ENCODE data around the gene MAB21L2. TPM values are rescaled to one million over a fixed set of nuclear protein-coding genes. Genes with fewer than 3 reads are reported as not detected.

MAB21L2 gene
- total and polyA plus RNA-seq, 10 donors = not detected

DNA sequence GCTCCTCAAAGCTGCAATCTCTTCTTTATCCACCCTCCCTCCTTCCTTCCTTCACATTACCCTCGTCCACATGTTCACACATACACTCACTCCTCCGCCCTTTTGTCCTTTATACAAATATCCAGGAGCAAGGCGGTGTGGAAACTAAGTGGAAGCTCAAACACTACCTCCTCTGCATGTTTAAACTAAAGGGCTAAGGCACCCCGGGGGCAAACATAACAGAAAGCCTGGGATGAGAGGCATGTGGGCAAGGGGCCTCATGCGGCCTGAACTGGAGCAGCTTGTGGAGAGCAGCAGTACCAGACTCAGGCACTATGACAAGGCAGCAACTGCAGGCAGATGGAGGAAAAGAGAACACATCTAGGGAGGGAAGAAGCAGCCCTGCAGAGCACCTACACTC lies 9.5 kb downstream of the MAB21L2 start:
- intact Hi-C loops (cut with DNase I; ENCODE audit: low total_unique reads) = no loop called here
- Histone ChIP-seq H3K27ac (no peak overlapping the region), H3K9me3 (no peaks in the 10 kb centered on the region), H3K4me1 (no peaks in the 10 kb centered on the region), H3K4me3 (no peak overlapping the region), H3K36me3 (peaks cover 0 to 50% (median 16%) of the 10 kb centered on the region in 6 donors), H3K27me3 (replicated peaks in 1 of 7) (no peaks in the 10 kb centered on the region)
- no peak for DNase-seq
- WGBS, 5 donors = 84 to 90% (median 87%) methylated on average over 5 of the region's 5 CpGs
- TF ChIP-seq POLR2A (IDR thresholded peaks at IDR 0.05) = no peak
- TF ChIP-seq POLR2AphosphoS5 (IDR thresholded peaks at IDR 0.05) = no peak
- TF ChIP-seq, protein P1, sequence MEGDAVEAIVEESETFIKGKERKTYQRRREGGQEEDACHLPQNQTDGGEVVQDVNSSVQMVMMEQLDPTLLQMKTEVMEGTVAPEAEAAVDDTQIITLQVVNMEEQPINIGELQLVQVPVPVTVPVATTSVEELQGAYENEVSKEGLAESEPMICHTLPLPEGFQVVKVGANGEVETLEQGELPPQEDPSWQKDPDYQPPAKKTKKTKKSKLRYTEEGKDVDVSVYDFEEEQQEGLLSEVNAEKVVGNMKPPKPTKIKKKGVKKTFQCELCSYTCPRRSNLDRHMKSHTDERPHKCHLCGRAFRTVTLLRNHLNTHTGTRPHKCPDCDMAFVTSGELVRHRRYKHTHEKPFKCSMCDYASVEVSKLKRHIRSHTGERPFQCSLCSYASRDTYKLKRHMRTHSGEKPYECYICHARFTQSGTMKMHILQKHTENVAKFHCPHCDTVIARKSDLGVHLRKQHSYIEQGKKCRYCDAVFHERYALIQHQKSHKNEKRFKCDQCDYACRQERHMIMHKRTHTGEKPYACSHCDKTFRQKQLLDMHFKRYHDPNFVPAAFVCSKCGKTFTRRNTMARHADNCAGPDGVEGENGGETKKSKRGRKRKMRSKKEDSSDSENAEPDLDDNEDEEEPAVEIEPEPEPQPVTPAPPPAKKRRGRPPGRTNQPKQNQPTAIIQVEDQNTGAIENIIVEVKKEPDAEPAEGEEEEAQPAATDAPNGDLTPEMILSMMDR (IDR thresholded peaks at IDR 0.05 in 8 of 11, conservative IDR thresholded peaks at IDR 0.05 in 3 of 11) = no peak

- Histone ChIP-seq H3K4me3 (no peak overlapping the region), H3K9me3 (no peaks in the 10 kb centered on the region), H3K27ac (no peak overlapping the region), H3K27me3 (replicated peaks in 1 of 7) (no peaks in the 10 kb centered on the region), H3K4me1 (no peaks in the 10 kb centered on the region), H3K36me3 (peaks cover 0 to 48% (median 16%) of the 10 kb centered on the region in 6 donors)
- intact Hi-C loops (cut with DNase I; ENCODE audit: low total_unique reads) = no loop called here
- WGBS, 5 donors = 89 to 97% (median 94%) methylated on average over 4 of the region's 4 CpGs
- TF ChIP-seq, protein P1 (IDR thresholded peaks at IDR 0.05 in 8 of 11, conservative IDR thresholded peaks at IDR 0.05 in 3 of 11) = no peak
- TF ChIP-seq POLR2A (IDR thresholded peaks at IDR 0.05) (no peak), POLR2AphosphoS5 (IDR thresholded peaks at IDR 0.05) (no peak)
- no peak for DNase-seq
These were observed 10.0 kb downstream of the MAB21L2 start for GRCh38 chr4:150591904-150592303.

DNA sequence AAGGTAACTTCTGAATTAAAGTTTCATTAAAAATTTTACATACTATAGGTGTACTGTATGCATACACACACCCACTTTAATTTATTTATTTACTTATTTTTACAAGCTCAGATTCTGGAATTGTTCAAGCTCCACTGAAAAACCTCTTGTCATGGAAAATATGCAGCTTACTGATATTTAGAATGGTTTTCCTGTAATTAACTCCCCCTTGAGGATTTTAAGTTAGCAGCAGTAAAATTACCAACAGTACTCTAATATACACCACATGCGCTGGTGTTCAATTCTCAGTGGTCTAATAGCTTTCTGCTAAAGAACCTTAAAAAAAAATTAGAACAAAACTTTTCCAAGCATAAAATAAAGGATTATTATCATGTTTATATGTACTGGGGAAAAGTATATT lies 12.0 kb downstream of the MAB21L2 start:
- intact Hi-C loops (cut with DNase I; ENCODE audit: low total_unique reads) = no loop called here
- Histone ChIP-seq H3K36me3 (peaks cover 0 to 47% (median 19%) of the 10 kb centered on the region in 6 donors), H3K27ac (no peak overlapping the region), H3K4me1 (no peaks in the 10 kb centered on the region), H3K9me3 (no peaks in the 10 kb centered on the region), H3K4me3 (no peak overlapping the region), H3K27me3 (replicated peaks in 1 of 7) (no peaks in the 10 kb centered on the region)
- no peak for DNase-seq
- TF ChIP-seq, protein P1 (IDR thresholded peaks at IDR 0.05 in 8 of 11, conservative IDR thresholded peaks at IDR 0.05 in 3 of 11) = no peak
- TF ChIP-seq POLR2A (IDR thresholded peaks at IDR 0.05) (no peak), POLR2AphosphoS5 (IDR thresholded peaks at IDR 0.05) (no peak)
- WGBS, 5 donors = 94 to 100% (median 96%) methylated on average over 1 of the region's 1 CpG

DNA sequence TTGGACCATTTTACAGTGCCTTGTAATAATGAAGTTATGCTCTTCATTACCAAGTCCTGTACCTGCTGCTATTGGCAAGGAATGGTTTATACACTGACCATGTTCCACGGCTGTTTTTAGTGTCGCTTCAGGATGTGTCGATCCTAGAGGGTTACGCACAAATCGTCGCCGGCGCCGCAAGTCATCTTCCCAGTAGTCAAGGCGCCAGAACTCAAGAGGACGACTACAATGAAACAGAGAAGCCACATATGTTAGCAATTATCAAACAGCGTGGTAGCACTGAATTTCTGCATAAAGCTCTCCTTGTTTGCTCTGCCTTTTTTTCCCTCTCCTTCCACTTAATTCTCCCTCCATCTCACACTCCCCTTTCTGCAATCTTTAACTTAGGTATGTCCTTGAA lies 17.0 kb downstream of the MAB21L2 start:
- H3K9me3 ChIP-seq = no peaks in the 10 kb centered on the region
- H3K36me3 ChIP-seq = peaks cover 0 to 23% (median 11%) of the 10 kb centered on the region in 6 donors
- TF ChIP-seq, protein P1 (IDR thresholded peaks at IDR 0.05 in 8 of 11, conservative IDR thresholded peaks at IDR 0.05 in 3 of 11) = no peak
- TF ChIP-seq POLR2AphosphoS5 (IDR thresholded peaks at IDR 0.05) = no peak
- TF ChIP-seq POLR2A (IDR thresholded peaks at IDR 0.05) = no peak
- no peaks in the 10 kb centered on the region for H3K4me1 ChIP-seq
- WGBS, 5 donors = 93 to 98% (median 96%) methylated on average over 12 of the region's 12 CpGs
- H3K27me3 ChIP-seq (replicated peaks in 1 of 7) = no peaks in the 10 kb centered on the region
- no peak for DNase-seq
- intact Hi-C loops (cut with DNase I; ENCODE audit: low total_unique reads) = no loop called here
- H3K27ac ChIP-seq = no peak overlapping the region
- H3K4me3 ChIP-seq = no peak overlapping the region

All from spleen (tissue), 11 donors.